GM18498 (cell line): ENCODE data around the gene TMEM225.
"Not testable (repeated sequence)": the region's sequence is repeated elsewhere in the genome, so short reads cannot be mapped to it uniquely, and the experiment has no call there.

Experiments
- ATAC-seq: cut with Tn5 transposase; IDR thresholded peaks from one replicate; pipeline ENCODE4 v1.9.1; 2021; ENCODE audit warnings: mild to moderate bottlenecking, moderate library complexity; ENCODE audit not compliant: unreplicated experiment

Gene TMEM225, protein sequence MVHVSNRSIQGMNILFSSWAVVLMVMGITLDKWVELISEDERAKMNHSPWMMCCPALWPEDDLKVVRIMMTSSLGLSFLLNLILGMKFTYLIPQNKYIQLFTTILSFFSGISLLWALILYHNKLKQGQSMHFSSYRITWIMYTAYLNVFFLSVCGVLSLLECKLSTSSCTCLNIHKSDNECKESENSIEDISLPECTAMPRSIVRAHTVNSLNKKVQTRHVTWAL

DNA sequence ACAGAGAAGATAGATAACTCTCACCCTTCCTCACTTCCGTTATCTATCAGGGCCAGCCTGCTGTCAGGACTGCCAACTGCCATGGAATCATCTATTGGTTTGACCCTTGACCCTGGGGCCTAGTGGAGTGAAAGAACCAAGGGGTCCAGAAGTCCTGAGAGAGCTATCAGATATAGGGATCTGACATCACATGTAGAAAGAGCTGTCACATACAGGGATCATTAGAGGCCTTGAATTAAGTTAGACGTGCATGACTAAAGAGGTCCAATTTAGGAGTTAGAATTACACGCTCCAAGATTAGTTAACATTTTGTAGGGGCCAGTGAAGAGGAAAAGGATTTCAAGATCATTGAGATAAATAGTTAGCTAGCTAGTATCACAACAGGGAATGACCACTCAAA, at the start of gene TMEM225:
Gene TMEM225, minus strand, starts transcription at position 101 of the 400 bp plus-strand sequence. CDS start 245 bp downstream, outside the sequence.
- ATAC-seq: no peak

DNA sequence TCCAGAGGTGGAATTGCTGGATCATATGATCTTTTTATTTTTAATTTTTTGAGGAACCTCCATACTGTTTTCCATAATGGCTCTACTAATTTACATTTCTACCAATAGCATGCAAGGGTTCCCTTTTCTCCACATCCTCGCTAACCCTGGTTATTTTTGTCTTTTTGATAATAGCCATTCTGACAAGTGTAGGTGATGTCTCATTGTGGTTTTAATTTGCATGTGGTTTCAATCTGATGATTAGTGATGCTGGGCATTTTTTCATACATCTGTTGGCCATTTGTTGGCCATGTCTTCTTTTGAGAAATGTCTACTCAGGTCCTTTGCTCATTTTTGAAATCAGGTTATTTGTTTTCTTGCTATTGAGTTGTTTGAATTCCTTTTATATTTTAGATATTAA, 38.6 kb upstream of the TMEM225 start:
- ATAC-seq: no peak

GRCh38 chr11:123920943-123921342, 35.5 kb upstream of the TMEM225 start:
- ATAC-seq: no peak

GRCh38 chr11:123905826-123906225, 20.4 kb upstream of the TMEM225 start:
- no peak for ATAC-seq

DNA sequence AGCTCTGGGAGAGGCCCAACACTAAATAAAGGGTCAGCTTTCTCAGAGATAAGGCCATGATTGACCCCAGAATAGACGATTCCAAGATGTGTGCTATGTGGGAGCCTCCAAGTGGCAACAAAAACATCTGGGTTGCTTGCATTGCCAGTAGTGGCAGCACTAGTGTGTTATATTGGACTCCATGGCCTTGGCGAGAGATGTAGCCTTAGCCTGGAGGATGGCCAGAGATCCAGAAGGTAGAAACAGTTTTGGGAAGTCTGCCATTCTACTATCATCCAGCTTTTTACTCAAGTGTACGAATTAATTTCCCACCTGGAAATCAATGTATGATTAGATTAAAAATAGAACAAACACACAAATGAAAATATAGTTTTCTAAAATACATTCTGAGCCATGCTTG, 19.5 kb upstream of the TMEM225 start:
- ATAC-seq: no peak

GRCh38 chr11:123903932-123904331, 18.5 kb upstream of the TMEM225 start:
- ATAC-seq: no peak

DNA sequence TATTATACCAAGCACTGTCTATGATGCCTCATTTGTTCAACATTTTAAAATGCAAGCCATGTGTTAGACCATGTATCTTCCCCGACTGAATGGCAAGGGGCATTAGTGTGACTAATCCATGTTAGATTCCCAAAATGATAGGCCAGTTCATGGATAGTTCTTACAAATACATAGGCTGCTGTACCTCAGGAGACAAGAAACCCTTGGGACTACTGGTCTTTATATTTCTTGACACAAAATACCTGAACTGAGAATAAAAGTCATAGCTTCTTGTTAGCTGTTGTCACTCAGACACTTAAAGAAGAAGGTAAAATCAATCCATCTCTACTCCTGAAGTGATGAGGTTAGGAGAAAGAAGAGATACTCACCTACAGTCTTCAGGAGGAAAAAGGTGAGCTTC, 16.4 kb upstream of the TMEM225 start, which contains the start of gene OR8D4:
Gene OR8D4, plus strand, starts transcription at position 301 of the 400 bp plus-strand sequence. CDS start 4,265 bp downstream, outside the sequence.
- ATAC-seq: no peak

- ATAC-seq: no peak
These were observed 14.3 kb upstream of the TMEM225 start for GRCh38 chr11:123899792-123900191.

DNA sequence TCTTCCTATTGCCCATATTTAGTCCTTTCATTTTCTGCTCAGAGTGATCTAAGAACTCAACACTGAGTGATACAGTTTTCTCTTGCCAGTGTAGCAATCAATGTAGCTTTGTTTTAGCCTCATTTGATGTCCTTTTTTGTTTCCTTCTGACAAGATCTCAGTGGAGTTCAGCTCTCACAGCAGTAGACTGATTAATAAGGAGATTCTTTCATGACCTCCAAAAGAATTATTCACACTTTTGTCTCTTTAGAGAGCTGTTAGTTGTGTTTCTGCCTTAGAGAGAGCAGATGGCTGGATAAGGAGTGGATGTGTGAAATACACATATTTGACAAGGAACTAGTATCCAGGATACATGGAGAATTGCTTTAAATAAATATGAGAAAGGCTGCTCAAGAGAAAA, 6.6 kb upstream of the TMEM225 start:
- no peak for ATAC-seq

DNA sequence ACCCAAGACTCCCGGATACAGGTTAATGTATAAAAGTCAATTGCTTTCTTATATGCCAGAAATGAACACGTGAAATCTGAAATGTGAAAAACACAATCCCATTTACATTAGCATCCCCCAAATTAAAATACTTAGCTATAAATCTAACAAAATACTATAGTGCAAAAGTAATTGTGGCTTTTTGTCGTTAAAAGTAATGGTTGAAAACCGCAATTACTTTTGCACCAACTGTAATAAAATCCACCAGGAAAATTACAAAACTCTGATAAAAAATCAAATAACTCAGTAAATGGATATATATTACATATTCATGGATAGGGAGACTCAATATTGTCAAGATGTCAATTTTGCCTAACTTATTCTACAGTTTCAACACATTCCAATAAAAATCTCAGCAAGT, 4.6 kb downstream of the TMEM225 start:
- no peak for ATAC-seq

DNA sequence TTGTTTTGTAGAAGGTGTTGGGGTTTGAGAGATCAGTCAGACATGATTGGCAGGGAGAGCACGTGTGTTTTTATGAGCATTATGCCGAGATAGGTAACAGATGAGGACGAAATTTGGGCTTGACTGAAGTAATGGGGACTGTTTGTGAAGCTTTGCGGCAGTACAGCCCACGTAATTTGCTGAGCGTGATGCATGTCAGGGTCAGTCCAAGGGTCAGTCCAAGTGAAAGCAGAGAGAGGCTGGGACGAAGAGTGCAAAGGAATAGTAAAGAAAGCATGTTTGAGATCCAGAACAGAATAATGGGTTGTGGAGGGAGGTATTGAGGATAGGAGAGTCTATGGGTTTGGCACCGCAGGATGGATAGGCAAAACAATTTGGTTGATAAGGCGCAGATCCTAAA, 17.7 kb downstream of the TMEM225 start:
- not testable (repeated sequence) for ATAC-seq

DNA sequence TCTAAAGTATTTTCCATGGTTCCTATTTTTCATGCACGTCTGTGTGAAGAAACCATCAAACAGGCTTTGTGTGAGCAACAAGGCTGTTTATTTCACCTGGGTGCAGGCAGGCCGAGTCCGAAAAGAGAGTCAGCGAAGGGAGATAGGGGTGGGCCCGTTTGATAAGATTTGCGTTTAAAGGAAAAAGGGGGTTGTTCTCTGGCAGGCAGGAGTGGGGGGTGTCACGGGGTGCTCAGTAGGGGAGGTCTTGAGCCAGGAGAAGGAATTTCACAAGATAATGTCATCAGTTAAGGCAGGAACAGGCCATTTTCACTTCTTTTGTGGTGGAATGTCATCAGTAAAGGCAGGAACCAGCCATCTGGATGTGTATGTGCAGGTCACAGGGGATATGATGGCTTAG, 20.2 kb downstream of the TMEM225 start:
- not testable (repeated sequence) for ATAC-seq

- ATAC-seq: no peak
These were observed 25.7 kb downstream of the TMEM225 start for GRCh38 chr11:123859731-123860130.

- ATAC-seq: no peak
These were observed 29.0 kb downstream of the TMEM225 start for GRCh38 chr11:123856444-123856843.

DNA sequence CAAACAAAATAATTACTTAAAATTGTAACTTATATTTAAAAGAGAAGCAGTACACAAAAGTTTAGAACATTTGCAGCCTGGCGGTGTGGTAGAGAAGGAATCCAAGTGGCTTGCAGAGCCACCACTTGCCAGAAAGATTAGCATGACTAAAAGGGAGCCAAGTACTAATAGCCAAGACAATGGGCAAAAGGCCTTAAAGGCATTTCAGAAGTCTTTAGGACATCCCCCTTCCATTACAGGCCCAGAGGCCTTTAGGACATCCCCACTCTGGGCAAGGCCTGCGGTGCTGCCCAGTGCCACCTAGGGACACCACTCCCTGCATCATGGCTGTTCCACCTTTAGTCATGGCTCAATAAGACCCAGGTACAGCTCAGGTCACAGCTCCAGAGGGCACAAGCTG, 32.4 kb downstream of the TMEM225 start:
- no peak for ATAC-seq

GRCh38 chr11:123852321-123852720, 33.1 kb downstream of the TMEM225 start:
- no peak for ATAC-seq

GRCh38 chr11:123851110-123851509, 34.4 kb downstream of the TMEM225 start:
- no peak for ATAC-seq

GRCh38 chr11:123841174-123841573, 44.3 kb downstream of the TMEM225 start:
- no peak for ATAC-seq

GRCh38 chr11:123839131-123839530, 46.3 kb downstream of the TMEM225 start:
- ATAC-seq: no peak

- ATAC-seq: no peak
These were observed 46.8 kb downstream of the TMEM225 start for GRCh38 chr11:123838659-123839058.

DNA sequence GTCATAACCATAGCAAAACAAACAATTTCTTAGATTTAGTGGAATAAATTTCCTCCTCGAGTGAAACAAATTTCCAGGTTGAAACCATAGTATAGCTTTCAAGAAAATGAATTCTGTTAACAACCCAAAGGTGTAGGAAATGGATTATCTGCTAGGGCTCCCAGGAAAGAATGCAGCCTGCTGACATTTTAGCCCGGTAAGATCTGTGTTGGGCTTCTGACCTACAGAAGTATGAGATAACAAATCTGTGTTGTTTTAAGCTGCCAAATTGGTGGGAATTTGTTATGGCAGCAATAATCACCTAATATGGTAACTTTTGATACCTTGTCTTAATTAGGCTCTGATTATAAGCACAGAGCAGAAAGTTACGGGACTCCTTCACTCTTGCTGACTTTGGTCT, 47.3 kb downstream of the TMEM225 start:
- ATAC-seq: no peak

GRCh38 chr11:123833095-123833494, 52.4 kb downstream of the TMEM225 start:
- no peak for ATAC-seq
